Stimulated activated CD8-positive, alpha-beta memory T cell treated with anti-CD3 and anti-CD28 coated beads, Interleukin-4, amount 100 ng/mL, for 48 hours (primary cell): ENCODE results near the gene KRTAP5-4.
"Not testable (repeated sequence)": the region's sequence is repeated elsewhere in the genome, so short reads cannot be mapped to it uniquely, and the experiment has no call there.

ENCODE experiments used
- DNase-seq: peaks from one replicate; pipeline ENCODE4 v3.0.0-alpha.2; 2020

KRTAP5-4 gene

GRCh38 chr11:1636291-1636950 lies 14.5 kb upstream of the KRTAP5-4 start:
- no peak for DNase-seq

- no peak for DNase-seq
Measured at GRCh38 chr11:1633864-1634263, 11.9 kb upstream of the KRTAP5-4 start.

GRCh38 chr11:1632053-1632714 lies 10.2 kb upstream of the KRTAP5-4 start:
- no peak for DNase-seq

- no peak for DNase-seq
Measured at GRCh38 chr11:1631066-1631568, 9.2 kb upstream of the KRTAP5-4 start.

DNA sequence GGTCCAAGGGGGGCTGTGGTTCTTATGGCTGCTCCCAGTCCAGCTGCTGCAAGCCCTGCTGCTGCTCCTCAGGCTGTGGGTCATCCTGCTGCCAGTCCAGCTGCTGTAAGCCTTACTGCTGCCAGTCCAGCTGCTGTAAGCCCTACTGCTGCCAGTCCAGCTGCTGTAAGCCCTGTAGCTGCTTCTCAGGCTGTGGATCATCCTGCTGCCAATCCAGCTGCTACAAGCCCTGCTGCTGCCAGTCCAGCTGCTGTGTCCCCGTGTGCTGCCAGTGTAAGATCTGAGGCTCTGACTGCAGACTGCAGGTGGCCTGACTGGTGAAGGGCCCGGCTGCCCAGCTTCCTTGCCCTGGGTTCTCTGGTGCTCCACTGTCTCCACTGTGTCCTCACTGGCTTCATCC lies 8.3 kb upstream of the KRTAP5-4 start:
- DNase-seq: no peak

DNA sequence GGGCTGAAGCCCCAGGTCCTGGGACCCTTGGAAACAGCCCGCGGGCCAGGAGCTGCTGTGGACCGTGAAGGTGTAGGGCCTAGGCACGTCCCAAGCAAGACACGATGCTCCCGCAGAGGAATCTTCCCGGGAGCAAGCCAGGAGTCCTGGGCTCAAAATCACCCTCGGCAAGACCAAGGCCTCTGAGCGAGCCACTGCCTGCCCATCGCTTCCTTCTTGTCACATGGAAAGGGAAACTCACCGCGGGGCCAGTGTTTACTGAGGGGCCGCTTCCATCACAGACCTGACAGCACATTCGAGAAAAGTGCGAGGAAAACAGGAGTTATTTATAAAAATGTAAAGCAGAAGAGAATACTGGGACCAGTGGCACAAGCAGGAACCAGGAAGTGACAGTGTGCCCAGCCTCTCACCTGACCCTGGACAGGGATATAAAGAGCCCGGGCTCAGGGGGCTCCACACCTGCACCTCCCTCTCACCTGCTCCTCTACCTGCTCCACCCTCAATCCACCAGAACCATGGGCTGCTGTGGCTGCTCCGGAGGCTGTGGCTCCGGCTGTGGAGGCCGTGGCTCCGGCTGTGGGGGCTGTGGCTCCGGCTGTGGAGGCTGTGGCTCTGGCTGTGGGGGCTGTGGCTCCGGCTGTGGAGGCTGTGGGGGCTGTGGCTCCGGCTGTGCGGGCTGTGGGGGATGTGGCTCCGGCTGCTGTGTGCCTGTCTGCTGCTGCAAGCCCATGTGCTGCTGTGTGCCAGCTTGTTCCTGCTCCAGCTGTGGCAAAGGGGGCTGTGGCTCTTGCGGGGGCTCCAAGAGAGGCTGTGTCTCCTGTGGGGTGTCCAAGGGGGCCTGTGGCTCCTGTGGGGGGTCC lies 7.6 kb upstream of the KRTAP5-4 start, which contains the start of gene KRTAP5-5:
Gene KRTAP5-5, plus strand, starts transcription at position 450 of the 860 bp plus-strand sequence. Its CDS starts 66 bp downstream, at position 516.
- DNase-seq: no peak

DNA sequence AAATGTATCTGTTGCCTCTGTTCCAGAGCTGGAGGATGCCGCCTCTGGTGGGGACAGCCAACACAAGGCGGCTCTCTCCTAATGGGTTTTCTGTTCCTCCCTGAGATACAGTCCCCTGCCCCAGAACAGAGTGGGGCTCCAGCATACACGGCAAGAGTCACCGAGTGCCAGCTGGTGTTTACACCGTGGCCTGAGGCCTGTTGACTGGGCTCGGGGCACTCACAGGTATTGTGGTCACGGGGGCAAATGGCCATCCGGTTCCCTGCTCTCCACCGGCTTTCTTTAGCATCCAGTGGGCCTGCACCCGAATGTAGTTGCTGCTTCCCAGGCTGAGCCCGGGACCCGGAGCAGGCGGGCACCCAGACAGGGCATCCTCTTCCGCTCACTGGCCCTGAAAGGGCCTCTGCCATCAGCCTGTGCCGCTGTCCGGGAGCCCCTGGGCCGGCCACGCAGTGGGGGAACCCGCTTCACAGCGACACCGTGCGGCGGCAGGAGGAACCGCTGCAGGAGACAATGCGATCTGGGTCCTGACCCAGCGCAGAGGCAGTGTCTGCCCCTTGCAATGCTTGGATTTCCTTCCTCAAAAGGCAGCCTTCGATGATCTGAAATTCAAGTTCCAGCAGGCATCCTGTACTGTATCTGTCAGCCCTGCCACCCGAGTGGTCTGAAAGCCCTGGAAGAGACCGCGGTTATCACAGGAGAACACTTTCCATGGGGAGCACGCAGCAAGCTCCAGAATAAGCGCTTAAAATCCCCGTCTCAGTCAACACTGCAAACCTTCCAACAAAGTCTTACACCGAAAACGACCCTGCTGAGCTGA lies 6.8 kb upstream of the KRTAP5-4 start:
- DNase-seq: peak; percentile 80

- DNase-seq: no peak
Measured at GRCh38 chr11:1625541-1625940, 3.6 kb upstream of the KRTAP5-4 start.

- DNase-seq: no peak
Measured at GRCh38 chr11:1624621-1625020, 2.7 kb upstream of the KRTAP5-4 start.

DNA sequence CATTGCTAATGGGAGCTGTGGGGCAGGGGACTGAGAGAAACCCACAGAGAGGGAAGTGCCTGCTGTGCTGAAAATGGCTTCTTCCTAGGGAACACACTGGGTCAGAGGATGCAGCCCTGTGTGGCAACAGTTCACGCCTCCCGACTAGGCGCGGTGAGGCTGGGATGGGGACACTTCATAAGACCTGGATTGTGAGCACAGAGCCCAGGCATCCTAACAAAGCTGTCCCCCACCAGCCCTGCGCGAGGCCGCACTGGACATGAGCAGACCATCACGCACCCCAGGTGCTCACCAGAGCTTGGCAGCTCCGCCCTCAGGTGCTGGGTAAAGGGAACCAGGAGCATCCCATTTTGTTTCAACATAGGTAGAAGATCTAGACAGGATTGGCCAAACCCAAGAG lies 1.8 kb upstream of the KRTAP5-4 start:
- DNase-seq: no peak

DNA sequence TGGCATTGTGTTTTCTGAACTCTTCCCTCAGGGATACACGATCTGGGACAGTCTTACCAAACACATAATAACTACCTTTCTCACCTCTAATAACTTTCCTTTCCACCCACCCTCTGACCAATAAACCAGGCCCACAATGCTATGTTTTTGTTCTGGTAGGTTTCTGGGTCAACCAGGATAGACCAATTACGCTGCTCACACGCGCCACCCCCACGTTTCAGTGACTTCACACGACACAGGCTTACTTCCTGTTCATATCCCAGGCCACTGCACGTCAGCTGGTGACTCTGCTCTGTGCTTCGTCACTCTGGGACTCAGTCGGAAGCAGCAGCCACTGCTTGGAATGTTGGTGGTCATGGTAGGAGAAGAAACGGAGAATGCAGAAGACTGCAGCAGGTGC lies 2.5 kb downstream of the KRTAP5-4 start:
- peak; percentile 29 for DNase-seq

DNA sequence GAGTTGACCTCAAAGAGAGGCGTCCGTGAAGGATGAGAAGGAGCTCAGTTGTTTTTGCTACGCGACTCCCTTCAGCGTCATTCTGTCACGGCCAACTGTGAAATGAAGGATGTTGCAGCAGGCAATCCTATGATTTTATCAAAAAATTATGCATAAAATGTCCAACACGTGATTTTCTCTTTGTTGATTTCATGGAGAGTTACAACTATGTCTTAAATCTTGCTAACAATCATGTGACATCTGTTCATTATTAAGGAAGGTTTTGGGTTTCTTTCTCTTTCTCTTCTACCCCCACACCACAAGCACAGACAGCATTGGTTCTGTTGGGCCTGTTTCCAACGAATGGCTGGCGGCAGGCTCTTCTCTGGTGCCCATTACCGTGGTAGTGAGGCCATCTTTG lies 3.7 kb downstream of the KRTAP5-4 start:
- DNase-seq: no peak

- DNase-seq: no peak
Measured at GRCh38 chr11:1608363-1608762, 13.6 kb downstream of the KRTAP5-4 start, which contains the start of gene KRTAP5-3. KRTAP5-3 (minus strand) TSS chr11:1608463; CDS start chr11:1608385, 78 bp downstream.

DNA sequence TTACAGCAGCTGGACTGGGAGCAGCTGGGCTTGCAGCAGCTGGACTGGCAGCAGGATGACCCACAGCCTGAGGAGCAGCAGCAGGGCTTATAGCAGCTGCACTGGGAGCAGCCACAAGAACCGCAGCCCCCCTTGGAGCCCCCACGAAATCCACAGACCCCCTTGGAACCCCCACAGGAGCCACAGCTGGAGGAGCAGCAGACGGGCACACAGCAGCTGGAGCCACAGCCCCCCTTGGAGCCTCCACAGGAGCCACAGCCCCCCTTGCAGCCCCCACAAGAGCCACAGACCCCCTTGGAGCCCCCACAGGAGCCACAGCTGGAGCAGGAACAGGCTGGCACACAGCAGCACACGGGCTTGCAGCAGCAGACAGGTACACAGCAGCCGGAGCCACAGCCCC lies 14.0 kb downstream of the KRTAP5-4 start:
- DNase-seq: not testable (repeated sequence)

- not testable (repeated sequence) for DNase-seq
Measured at GRCh38 chr11:1607156-1607845, 14.6 kb downstream of the KRTAP5-4 start.

- not testable (repeated sequence) for DNase-seq
Measured at GRCh38 chr11:1605923-1606322, 16.0 kb downstream of the KRTAP5-4 start.

DNA sequence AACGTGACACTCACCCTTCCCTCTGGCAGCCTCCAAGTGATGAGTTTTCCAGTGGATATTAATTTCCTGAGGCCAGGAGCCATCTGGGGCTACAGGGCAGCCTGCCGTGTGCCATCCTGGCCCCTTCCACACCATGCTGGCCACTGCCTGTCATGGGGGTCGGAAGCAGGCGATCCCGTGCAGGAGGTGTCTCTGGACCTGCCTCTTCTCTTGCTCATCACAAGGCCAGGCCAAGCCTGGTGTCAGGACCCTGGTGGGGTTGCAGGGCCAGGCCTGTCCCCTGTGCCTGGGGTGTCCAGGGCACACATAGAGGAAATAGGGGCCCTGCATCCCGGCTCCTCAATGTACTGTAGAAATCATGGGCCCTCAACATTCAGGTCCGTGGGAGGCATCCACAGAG lies 17.2 kb downstream of the KRTAP5-4 start:
- no peak for DNase-seq

DNA sequence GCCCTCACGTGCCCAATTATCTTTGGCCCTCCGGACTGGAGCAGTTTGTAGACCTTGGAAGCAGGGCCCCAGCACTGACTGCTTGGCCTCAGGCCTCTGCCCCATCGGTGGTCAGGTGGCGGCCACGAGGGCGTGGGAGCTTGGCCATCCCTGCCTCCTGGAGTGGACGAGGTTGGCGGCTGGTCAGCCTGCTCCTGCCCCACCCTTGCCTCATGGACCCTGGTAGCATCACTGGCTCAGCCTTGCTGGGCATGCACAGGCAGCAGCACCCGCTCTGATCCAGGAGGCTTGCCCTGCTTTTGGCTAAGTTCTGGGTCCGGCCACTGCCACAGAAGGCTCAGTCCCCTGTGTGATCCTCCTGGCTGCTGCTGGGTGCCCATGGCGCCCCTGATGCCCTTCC lies 17.8 kb downstream of the KRTAP5-4 start:
- DNase-seq: no peak

- DNase-seq: no peak
Measured at GRCh38 chr11:1603629-1604028, 18.3 kb downstream of the KRTAP5-4 start.

GRCh38 chr11:1601663-1602062 lies 20.3 kb downstream of the KRTAP5-4 start:
- DNase-seq: not testable (repeated sequence)

DNA sequence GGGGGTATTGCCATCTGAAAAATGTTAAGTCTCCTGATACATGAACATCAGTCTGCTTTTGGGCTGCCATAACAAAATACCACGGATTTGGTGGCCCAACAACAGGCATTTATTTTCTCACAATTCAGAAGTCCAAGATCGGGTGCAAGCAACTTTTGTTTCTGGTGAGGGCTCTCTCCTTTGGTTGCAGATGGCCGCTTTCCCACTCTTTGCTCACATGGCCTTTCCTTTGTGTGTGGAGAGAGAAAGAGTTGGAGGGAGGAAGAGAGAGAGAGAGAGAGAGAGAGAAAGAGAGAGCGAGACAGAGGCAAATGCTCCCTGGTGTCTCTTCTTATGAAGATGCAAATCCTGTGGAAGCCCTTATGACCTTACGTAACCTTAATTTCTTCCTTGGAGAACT lies 21.3 kb downstream of the KRTAP5-4 start:
- no peak for DNase-seq

- DNase-seq: no peak
Measured at GRCh38 chr11:1598816-1599215, 23.1 kb downstream of the KRTAP5-4 start.
